Mesenchymal stem cell (in vitro differentiated cells and primary cell): ENCODE results near the gene COL4A1.

Experiments
- DNase-seq: peaks from one replicate; pipeline ENCODE4 v3.0.0-alpha.2; 2013
- H2AFZ ChIP-seq: one replicate; pipeline ENCODE4 v1.6.1; 2013; ENCODE audit warnings: low read depth, mild to moderate bottlenecking, control low read depth, inconsistent platforms, low read length, moderate library complexity
- H2AK5ac ChIP-seq: 2 replicates; pipeline ENCODE4 v1.6.1; 2013; ENCODE audit warnings: low read length, moderate library complexity, mild to moderate bottlenecking, inconsistent platforms; ENCODE audit not compliant: severe bottlenecking
- H2BK120ac ChIP-seq: one replicate; pipeline ENCODE4 v1.6.1; 2013; ENCODE audit warnings: low read depth, mild to moderate bottlenecking, inconsistent platforms, low read length, moderate library complexity
- H2BK12ac ChIP-seq, 2 experiments: one replicate each; pipeline ENCODE4 v1.6.1; 2013; ENCODE audit warnings: inconsistent platforms in 2 of 2, low read length in 2 of 2, mild to moderate bottlenecking in 2 of 2, moderate library complexity in 2 of 2, control low read depth in 1 of 2
- H2BK15ac ChIP-seq: one replicate; pipeline ENCODE4 v1.6.1; 2013; ENCODE audit warnings: mild to moderate bottlenecking, low read depth, inconsistent platforms; ENCODE audit not compliant: poor library complexity, severe bottlenecking
- H2BK5ac ChIP-seq: 2 replicates; pipeline ENCODE4 v1.6.1; 2013; ENCODE audit warnings: low read depth, mild to moderate bottlenecking, low read length, control low read depth, inconsistent platforms; ENCODE audit not compliant: poor library complexity, severe bottlenecking
- H3K14ac ChIP-seq, 2 experiments: one replicate each; pipeline ENCODE4 v1.6.1; 2013; ENCODE audit warnings: inconsistent platforms in 2 of 2, low read length in 2 of 2, control low read depth in 1 of 2, mild to moderate bottlenecking in 1 of 2, moderate library complexity in 1 of 2
- H3K18ac ChIP-seq, 2 experiments: one replicate each; pipeline ENCODE4 v1.6.1; 2013; ENCODE audit warnings: inconsistent platforms in 2 of 2, low read length in 2 of 2, control low read depth in 1 of 2, low read depth in 1 of 2, mild to moderate bottlenecking in 1 of 2
- H3K23ac ChIP-seq, 2 experiments: one replicate each; pipeline ENCODE4 v1.6.1; 2013; ENCODE audit warnings: inconsistent platforms in 2 of 2, low read length in 2 of 2, mild to moderate bottlenecking in 2 of 2, moderate library complexity in 2 of 2, control low read depth in 1 of 2
- H3K27ac ChIP-seq: 2 replicates; pipeline ENCODE4 v1.5.1; 2013; ENCODE audit warnings: mild to moderate bottlenecking, moderate library complexity, low read length, control low read depth, inconsistent platforms; ENCODE audit not compliant: poor library complexity, severe bottlenecking
- H3K27me3 ChIP-seq, 2 experiments: 2 replicates each; pipeline versions ENCODE4 v1.6.1 to v1.7.0; 2013; ENCODE audit warnings: low read length in 2 of 2, mild to moderate bottlenecking in 2 of 2, moderate library complexity in 2 of 2, control low read depth in 1 of 2, inconsistent platforms in 1 of 2; ENCODE audit not compliant: control insufficient read depth in 1 of 2, insufficient read depth in 1 of 2
- H3K36me3 ChIP-seq, 2 experiments: 2 replicates each; pipeline versions ENCODE4 v1.6.1 to v1.7.0; 2013; ENCODE audit warnings: low read length in 2 of 2, control low read depth in 1 of 2, inconsistent platforms in 1 of 2, low read depth in 1 of 2, mild to moderate bottlenecking in 1 of 2; ENCODE audit not compliant: insufficient read depth in 2 of 2, control insufficient read depth in 1 of 2
- H3K4ac ChIP-seq, 2 experiments: one replicate each; pipeline ENCODE4 v1.6.1; 2013; ENCODE audit warnings: inconsistent platforms in 2 of 2, low read length in 2 of 2, mild to moderate bottlenecking in 2 of 2, moderate library complexity in 2 of 2, control low read depth in 1 of 2, low read depth in 1 of 2
- H3K4me1 ChIP-seq: 2 replicates; pipeline ENCODE4 v1.6.1; 2013; ENCODE audit warnings: low read depth, low read length, control low read depth; ENCODE audit not compliant: control insufficient read depth, insufficient read depth
- H3K4me2 ChIP-seq: 2 replicates; pipeline ENCODE4 v1.6.1; 2013; ENCODE audit warnings: low read length, mild to moderate bottlenecking, inconsistent platforms; ENCODE audit not compliant: poor library complexity, severe bottlenecking
- H3K4me3 ChIP-seq, 2 experiments: 2 replicates each; pipeline versions ENCODE4 v1.5.1 to v1.7.0; 2013; ENCODE audit warnings: low read length in 2 of 2, mild to moderate bottlenecking in 2 of 2, control low read depth in 1 of 2, low read depth in 1 of 2; ENCODE audit not compliant: insufficient read depth in 1 of 2
- H3K79me1 ChIP-seq: replicated peaks from 2 replicates; pipeline ENCODE4 v1.6.1; 2013; ENCODE audit warnings: mild to moderate bottlenecking, control low read depth, low read length, inconsistent platforms; ENCODE audit not compliant: poor library complexity, severe bottlenecking
- H3K9ac ChIP-seq: 2 replicates; pipeline ENCODE4 v1.7.0; 2013; ENCODE audit warnings: mild to moderate bottlenecking, low read length, moderate library complexity
- H3K9me3 ChIP-seq: 2 replicates; pipeline ENCODE4 v1.7.0; 2013; ENCODE audit warnings: mild to moderate bottlenecking, low read length; ENCODE audit not compliant: control insufficient read depth
- H4K8ac ChIP-seq: one replicate; pipeline ENCODE4 v1.6.1; 2013; ENCODE audit warnings: inconsistent platforms, mild to moderate bottlenecking, low read length, moderate library complexity
- H4K91ac ChIP-seq: one replicate; pipeline ENCODE4 v1.6.1; 2013; ENCODE audit warnings: mild to moderate bottlenecking, low read length, inconsistent platforms
- WGBS: methylation state at CpG from one replicate; pipeline ENCODE4 v1.1.7; 2013; ENCODE audit warnings: mixed read lengths; 5-methylcytosine and 5-hydroxymethylcytosine counted together

Gene COL4A1

DNA sequence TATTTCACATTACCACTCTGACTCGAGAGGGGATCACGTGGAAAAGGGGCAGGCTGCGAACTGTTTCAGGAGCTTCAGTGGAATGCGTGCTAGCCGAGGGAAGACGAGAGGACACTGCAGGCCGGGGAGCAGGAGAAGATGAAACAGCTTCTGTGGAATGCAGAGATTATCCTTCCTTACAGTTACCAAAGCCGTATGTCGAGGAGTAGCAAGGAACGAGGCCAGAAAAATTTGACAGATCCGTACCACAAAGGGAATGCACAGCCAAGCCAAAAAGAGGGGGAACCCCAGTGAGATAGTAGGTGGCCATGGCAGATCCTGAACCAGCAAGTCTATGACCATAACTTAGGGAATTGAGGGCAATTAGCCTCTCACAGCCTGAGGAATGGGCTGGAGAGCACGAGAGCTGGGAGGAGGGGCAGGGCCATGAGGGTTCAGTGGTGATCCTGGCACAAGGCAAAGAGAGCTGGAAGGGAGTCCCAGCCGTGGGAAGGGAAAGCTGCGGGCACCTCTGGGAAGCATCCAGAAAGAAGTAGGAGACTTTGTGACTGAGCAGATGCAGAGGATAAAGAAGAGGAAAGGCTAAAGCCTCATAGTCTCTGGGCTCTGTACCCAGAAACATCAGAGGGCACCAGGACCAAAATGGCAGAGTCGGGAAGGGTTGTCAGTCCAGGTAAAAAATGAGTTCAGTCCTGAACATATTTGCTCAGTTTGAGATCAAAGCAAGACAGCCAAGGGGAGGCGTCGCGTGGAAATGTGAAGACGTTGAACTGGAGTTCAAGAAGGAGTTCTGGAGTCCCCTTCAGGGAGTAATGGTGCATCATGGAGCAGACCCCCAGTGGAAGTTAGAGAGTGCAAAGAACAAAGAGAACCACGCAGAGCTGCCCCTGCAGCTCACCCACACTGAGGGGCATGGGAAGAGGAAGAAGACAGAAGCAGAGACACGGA, 5.1 kb downstream of the COL4A1 start:
- Histone ChIP-seq H2BK5ac (no peak overlapping the region), H3K4me2 (peak overlapping the region; percentile 41), H2AK5ac (peak overlapping the region; percentile 78), H3K14ac (peak overlapping the region in 1 of 2 experiments; percentile 37), H3K9ac (peak overlapping the region; percentile 22), H3K79me1 (peaks cover 1% of the 10 kb centered on the region), H2BK15ac (no peak overlapping the region), H3K36me3 (peaks cover 0 to 20% of the 10 kb centered on the region in 2 experiments), H4K91ac (peak overlapping the region; percentile 19), H3K4ac (peak overlapping the region; percentile 7 to 15), H2BK120ac (peak overlapping the region; percentile 2), H3K4me3 (no peak overlapping the region), H3K27me3 (no peaks in the 10 kb centered on the region), H3K27ac (peak overlapping the region; percentile 69), H2BK12ac (peak overlapping the region; percentile 1 to 65), H3K23ac (no peak overlapping the region), H4K8ac (peak overlapping the region; percentile 74), H2AFZ (no peak overlapping the region), H3K9me3 (no peaks in the 10 kb centered on the region), H3K18ac (peak overlapping the region; percentile 72 to 84), H3K4me1 (peaks cover 32% of the 10 kb centered on the region)
- peak; percentile 85 for DNase-seq
- 43% methylated on average over 20 of the region's 21 CpGs for WGBS

- Histone ChIP-seq H3K4me2 (peak overlapping the region; percentile 12), H3K27me3 (no peaks in the 10 kb centered on the region), H3K23ac (no peak overlapping the region), H3K4me1 (peaks cover 32% of the 10 kb centered on the region), H3K79me1 (peaks cover 2% of the 10 kb centered on the region), H3K9me3 (no peaks in the 10 kb centered on the region), H3K9ac (peak overlapping the region; percentile 22), H3K27ac (peak overlapping the region; percentile 43), H3K4ac (no peak overlapping the region), H2BK15ac (no peak overlapping the region), H2BK12ac (peak overlapping the region in 1 of 2 experiments; percentile 53), H2AK5ac (no peak overlapping the region), H4K91ac (no peak overlapping the region), H3K18ac (no peak overlapping the region), H2AFZ (no peak overlapping the region), H3K36me3 (peaks cover 0 to 26% of the 10 kb centered on the region in 2 experiments), H2BK5ac (no peak overlapping the region), H3K4me3 (no peak overlapping the region), H3K14ac (no peak overlapping the region), H4K8ac (no peak overlapping the region), H2BK120ac (no peak overlapping the region)
- DNase-seq: no peak
- 74% methylated on average over 4 of the region's 5 CpGs for WGBS
Measured at GRCh38 chr13:110301083-110301482, 5.9 kb downstream of the COL4A1 start.

DNA sequence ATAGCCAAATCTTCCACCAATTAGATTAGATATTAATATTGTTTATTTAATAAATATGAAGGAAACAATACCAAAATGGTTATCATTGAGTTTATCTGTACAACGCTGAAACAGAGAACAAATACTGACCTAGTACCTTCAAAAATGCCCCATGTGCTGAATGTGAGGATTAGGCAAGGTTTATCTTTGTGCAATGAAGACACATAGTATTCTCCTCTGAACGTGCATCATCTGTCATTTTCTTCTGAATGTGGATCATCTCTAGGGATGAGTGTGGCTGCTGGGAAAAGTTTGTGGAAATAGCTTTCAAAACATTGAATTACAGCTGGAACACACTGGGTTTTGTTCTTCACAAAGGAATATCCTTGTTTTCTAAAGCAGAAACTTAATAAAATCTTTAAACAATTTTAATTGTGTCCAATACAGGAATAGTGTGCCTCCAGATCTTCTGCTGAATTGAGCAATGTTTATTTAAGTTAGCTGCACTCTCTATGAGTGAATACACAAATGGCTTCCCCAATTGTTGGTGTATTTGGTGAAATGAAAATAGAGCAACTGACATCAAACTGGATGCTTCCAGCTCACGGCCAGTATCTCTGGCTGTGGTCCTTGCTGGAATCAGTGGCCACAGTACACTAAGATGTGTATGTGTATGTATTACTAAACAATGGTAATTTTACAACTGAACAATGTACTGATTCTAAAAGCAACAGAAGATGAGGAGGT, 6.7 kb downstream of the COL4A1 start:
- Histone ChIP-seq H3K4me3 (no peak overlapping the region), H2BK5ac (no peak overlapping the region), H4K8ac (no peak overlapping the region), H3K9me3 (no peaks in the 10 kb centered on the region), H3K9ac (no peak overlapping the region), H2BK15ac (no peak overlapping the region), H2BK120ac (no peak overlapping the region), H3K4me1 (peaks cover 32% of the 10 kb centered on the region), H3K23ac (no peak overlapping the region), H3K14ac (no peak overlapping the region), H4K91ac (no peak overlapping the region), H3K27me3 (no peaks in the 10 kb centered on the region), H2AFZ (no peak overlapping the region), H2AK5ac (no peak overlapping the region), H3K36me3 (peaks cover 0 to 28% of the 10 kb centered on the region in 2 experiments), H3K18ac (no peak overlapping the region), H3K4ac (no peak overlapping the region), H2BK12ac (no peak overlapping the region), H3K4me2 (no peak overlapping the region), H3K79me1 (peaks cover 6% of the 10 kb centered on the region), H3K27ac (no peak overlapping the region)
- peak; percentile 52 for DNase-seq
- 44% methylated on average over 2 of the region's 3 CpGs for WGBS
